GM12878 (cell line): ENCODE data around the gene ASH1L.

Source experiments
- ASH2L ChIP-seq: fragments of 300-600, 200-600 bp; sonication (generic); IDR thresholded peaks from 2 replicates; pipeline ENCODE4 v1.6.1; 2017; ENCODE audit warnings: low read depth, mild to moderate bottlenecking, borderline replicate concordance
- CHD4 ChIP-seq: fragments of 200-600 bp; sonication (generic); IDR thresholded peaks from 2 replicates; pipeline ENCODE4 v1.6.1; 2016; ENCODE audit warnings: mild to moderate bottlenecking
- CREM ChIP-seq: IDR thresholded peaks from 2 replicates; pipeline ENCODE4 v1.6.1; 2014; ENCODE audit warnings: antibody characterized with exemption, low read depth
- SP1 ChIP-seq: IDR thresholded peaks from one replicate; pipeline ENCODE4 v1.6.1; 2011; ENCODE audit warnings: low read depth, low read length
- TAF1 ChIP-seq: IDR thresholded peaks from 2 replicates; pipeline ENCODE4 v1.6.1; 2011; ENCODE audit warnings: mild to moderate bottlenecking, low read depth, low read length, borderline replicate concordance
- ZNF274 ChIP-seq: IDR thresholded peaks from one replicate; pipeline ENCODE4 v1.8.0; 2011; ENCODE audit not compliant: insufficient read length, insufficient read depth
- ZNF384 ChIP-seq: IDR thresholded peaks from 2 replicates; pipeline ENCODE4 v1.6.1; 2012; ENCODE audit warnings: low read depth, mild to moderate bottlenecking, low read length, improper control_type of control experiment, borderline replicate concordance
- TF ChIP-seq, protein P1 (sequence below): fragments of 450-650 bp; formaldehyde crosslinking; IDR thresholded peaks from 2 replicates; pipeline ENCODE4 v1.5.0; 2022; ENCODE audit warnings: mild to moderate bottlenecking, missing genetic modification characterization
- TF ChIP-seq, protein P2 (sequence below): IDR thresholded peaks from 2 replicates; pipeline ENCODE4 v1.6.1; 2011; ENCODE audit warnings: mild to moderate bottlenecking, low read depth, low read length, moderate library complexity; ENCODE audit not compliant: insufficient replicate concordance
- TF ChIP-seq, protein P3 (sequence below), 3 experiments: IDR thresholded peaks in 2 of 3; conservative IDR thresholded peaks in 1 of 3; 2 replicates each; pipeline ENCODE4 v1.5.1; 2011; ENCODE audit warnings: low read depth in 3 of 3, low read length in 3 of 3, mild to moderate bottlenecking in 3 of 3, control low read depth in 2 of 3, moderate library complexity in 2 of 3, inconsistent platforms in 1 of 3, mixed read lengths in 1 of 3; ENCODE audit not compliant: control insufficient read depth in 2 of 3, insufficient read depth in 1 of 3; ENCODE audit errors: extremely low read depth in 1 of 3
- TF ChIP-seq, protein P4 (sequence below): IDR thresholded peaks from 2 replicates; pipeline ENCODE4 v1.6.1; 2011; ENCODE audit warnings: borderline replicate concordance, low read depth, mild to moderate bottlenecking, moderate library complexity, low read length; ENCODE audit not compliant: insufficient read depth, poor library complexity, severe bottlenecking
- TF ChIP-seq, protein P5 (sequence below): fragments of 450-650 bp; formaldehyde crosslinking; IDR thresholded peaks from 2 replicates; pipeline ENCODE4 v1.4.0; 2020; ENCODE audit warnings: mild to moderate bottlenecking, moderate library complexity

DNA sequence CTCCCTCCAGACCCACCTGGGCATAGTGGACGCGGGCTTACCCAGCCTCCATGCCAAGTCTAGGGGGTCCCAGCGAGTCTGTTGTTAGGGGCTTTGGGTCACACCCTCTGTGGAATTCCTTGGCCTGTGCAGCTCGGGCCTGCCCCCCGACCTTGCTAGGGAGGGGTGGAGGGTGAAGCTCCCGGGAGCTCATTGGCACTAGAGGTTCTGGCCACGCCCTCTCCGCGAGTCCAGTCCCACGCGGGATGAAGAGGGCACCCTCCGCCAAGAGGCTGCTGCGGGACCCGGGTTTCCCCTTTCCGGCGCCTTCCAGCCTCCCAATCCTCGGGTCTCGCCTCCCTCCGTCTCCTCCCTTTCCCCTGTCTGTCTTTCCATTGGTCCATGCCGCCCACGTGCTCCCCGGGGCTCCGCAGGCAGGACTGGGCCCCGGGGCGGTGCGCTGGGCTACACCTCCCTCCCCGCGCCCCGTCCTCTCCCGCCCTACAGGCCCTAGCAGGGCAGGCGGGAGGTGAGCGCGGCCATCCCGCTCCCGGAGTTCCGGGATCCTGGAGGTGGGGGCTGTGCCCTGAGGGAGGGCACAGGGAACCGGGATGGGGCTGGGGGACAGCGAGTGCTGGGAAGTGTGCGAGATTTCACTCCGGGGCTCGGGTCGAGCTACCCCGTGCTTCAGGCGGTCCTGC lies 238.4 kb downstream of the ASH1L start:
- TF ChIP-seq, protein P1, sequence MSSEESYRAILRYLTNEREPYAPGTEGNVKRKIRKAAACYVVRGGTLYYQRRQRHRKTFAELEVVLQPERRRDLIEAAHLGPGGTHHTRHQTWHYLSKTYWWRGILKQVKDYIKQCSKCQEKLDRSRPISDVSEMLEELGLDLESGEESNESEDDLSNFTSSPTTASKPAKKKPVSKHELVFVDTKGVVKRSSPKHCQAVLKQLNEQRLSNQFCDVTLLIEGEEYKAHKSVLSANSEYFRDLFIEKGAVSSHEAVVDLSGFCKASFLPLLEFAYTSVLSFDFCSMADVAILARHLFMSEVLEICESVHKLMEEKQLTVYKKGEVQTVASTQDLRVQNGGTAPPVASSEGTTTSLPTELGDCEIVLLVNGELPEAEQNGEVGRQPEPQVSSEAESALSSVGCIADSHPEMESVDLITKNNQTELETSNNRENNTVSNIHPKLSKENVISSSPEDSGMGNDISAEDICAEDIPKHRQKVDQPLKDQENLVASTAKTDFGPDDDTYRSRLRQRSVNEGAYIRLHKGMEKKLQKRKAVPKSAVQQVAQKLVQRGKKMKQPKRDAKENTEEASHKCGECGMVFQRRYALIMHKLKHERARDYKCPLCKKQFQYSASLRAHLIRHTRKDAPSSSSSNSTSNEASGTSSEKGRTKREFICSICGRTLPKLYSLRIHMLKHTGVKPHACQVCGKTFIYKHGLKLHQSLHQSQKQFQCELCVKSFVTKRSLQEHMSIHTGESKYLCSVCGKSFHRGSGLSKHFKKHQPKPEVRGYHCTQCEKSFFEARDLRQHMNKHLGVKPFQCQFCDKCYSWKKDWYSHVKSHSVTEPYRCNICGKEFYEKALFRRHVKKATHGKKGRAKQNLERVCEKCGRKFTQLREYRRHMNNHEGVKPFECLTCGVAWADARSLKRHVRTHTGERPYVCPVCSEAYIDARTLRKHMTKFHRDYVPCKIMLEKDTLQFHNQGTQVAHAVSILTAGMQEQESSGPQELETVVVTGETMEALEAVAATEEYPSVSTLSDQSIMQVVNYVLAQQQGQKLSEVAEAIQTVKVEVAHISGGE = no peak
- TF ChIP-seq, protein P2, sequence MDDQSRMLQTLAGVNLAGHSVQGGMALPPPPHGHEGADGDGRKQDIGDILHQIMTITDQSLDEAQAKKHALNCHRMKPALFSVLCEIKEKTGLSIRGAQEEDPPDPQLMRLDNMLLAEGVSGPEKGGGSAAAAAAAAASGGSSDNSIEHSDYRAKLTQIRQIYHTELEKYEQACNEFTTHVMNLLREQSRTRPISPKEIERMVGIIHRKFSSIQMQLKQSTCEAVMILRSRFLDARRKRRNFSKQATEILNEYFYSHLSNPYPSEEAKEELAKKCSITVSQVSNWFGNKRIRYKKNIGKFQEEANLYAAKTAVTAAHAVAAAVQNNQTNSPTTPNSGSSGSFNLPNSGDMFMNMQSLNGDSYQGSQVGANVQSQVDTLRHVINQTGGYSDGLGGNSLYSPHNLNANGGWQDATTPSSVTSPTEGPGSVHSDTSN = no peak
- TF ChIP-seq ASH2L = no peak
- TF ChIP-seq CHD4 = no peak
- TF ChIP-seq CREM = no peak
- TF ChIP-seq, protein P3, sequence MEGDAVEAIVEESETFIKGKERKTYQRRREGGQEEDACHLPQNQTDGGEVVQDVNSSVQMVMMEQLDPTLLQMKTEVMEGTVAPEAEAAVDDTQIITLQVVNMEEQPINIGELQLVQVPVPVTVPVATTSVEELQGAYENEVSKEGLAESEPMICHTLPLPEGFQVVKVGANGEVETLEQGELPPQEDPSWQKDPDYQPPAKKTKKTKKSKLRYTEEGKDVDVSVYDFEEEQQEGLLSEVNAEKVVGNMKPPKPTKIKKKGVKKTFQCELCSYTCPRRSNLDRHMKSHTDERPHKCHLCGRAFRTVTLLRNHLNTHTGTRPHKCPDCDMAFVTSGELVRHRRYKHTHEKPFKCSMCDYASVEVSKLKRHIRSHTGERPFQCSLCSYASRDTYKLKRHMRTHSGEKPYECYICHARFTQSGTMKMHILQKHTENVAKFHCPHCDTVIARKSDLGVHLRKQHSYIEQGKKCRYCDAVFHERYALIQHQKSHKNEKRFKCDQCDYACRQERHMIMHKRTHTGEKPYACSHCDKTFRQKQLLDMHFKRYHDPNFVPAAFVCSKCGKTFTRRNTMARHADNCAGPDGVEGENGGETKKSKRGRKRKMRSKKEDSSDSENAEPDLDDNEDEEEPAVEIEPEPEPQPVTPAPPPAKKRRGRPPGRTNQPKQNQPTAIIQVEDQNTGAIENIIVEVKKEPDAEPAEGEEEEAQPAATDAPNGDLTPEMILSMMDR (IDR thresholded peaks at IDR 0.05 in 2 of 3, conservative IDR thresholded peaks at IDR 0.05 in 1 of 3; ENCODE audit: control insufficient read depth in 2 of 3, extremely low read depth in 1 of 3, insufficient read depth in 1 of 3, low read depth in 3 of 3, low read length in 3 of 3) = 0 out of 6 replicates have a peak, but pooled peaks of 1 of the 3 experiments have one; percentile 3
- TF ChIP-seq, protein P4, sequence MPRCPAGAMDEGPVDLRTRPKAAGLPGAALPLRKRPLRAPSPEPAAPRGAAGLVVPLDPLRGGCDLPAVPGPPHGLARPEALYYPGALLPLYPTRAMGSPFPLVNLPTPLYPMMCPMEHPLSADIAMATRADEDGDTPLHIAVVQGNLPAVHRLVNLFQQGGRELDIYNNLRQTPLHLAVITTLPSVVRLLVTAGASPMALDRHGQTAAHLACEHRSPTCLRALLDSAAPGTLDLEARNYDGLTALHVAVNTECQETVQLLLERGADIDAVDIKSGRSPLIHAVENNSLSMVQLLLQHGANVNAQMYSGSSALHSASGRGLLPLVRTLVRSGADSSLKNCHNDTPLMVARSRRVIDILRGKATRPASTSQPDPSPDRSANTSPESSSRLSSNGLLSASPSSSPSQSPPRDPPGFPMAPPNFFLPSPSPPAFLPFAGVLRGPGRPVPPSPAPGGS = no peak
- no peak for TF ChIP-seq ZNF274
- peak; percentile 71 for TF ChIP-seq SP1
- TF ChIP-seq TAF1 = no peak
- TF ChIP-seq, protein P5, sequence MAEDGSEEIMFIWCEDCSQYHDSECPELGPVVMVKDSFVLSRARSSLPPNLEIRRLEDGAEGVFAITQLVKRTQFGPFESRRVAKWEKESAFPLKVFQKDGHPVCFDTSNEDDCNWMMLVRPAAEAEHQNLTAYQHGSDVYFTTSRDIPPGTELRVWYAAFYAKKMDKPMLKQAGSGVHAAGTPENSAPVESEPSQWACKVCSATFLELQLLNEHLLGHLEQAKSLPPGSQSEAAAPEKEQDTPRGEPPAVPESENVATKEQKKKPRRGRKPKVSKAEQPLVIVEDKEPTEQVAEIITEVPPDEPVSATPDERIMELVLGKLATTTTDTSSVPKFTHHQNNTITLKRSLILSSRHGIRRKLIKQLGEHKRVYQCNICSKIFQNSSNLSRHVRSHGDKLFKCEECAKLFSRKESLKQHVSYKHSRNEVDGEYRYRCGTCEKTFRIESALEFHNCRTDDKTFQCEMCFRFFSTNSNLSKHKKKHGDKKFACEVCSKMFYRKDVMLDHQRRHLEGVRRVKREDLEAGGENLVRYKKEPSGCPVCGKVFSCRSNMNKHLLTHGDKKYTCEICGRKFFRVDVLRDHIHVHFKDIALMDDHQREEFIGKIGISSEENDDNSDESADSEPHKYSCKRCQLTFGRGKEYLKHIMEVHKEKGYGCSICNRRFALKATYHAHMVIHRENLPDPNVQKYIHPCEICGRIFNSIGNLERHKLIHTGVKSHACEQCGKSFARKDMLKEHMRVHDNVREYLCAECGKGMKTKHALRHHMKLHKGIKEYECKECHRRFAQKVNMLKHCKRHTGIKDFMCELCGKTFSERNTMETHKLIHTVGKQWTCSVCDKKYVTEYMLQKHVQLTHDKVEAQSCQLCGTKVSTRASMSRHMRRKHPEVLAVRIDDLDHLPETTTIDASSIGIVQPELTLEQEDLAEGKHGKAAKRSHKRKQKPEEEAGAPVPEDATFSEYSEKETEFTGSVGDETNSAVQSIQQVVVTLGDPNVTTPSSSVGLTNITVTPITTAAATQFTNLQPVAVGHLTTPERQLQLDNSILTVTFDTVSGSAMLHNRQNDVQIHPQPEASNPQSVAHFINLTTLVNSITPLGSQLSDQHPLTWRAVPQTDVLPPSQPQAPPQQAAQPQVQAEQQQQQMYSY (CRISPR knock-in tag) = no peak
- no peak for TF ChIP-seq ZNF384
